Transverse colon (tissue), 4 donors: Measurements from ENCODE around the gene PLEKHA1. TPM values are rescaled to one million over a fixed set of nuclear protein-coding genes. Genes with fewer than 3 reads are reported as not detected.

Source experiments
- DNase-seq: peaks from one replicate; pipeline ENCODE4 v3.0.0-alpha.2; 2019
- H3K27ac ChIP-seq, 4 donors: fragments of 200-600 bp; sonication (generic); 2 replicates each; pipeline ENCODE4 v1.5.1; 2016 to 2018; ENCODE audit warnings: inconsistent platforms in 4 of 4
- H3K27me3 ChIP-seq: fragments of 200-600 bp; sonication (generic); 2 replicates; pipeline ENCODE4 v1.5.1; 2017; ENCODE audit warnings: inconsistent platforms
- H3K36me3 ChIP-seq, 4 donors: fragments of 200-600 bp; sonication (generic); 2 replicates each; pipeline ENCODE4 v1.5.1; 2017 to 2019; ENCODE audit warnings: inconsistent platforms in 4 of 4
- H3K4me1 ChIP-seq, 4 donors: fragments of 200-600 bp; sonication (generic); 2 replicates each; pipeline ENCODE4 v1.5.1; 2017 to 2020; ENCODE audit warnings: inconsistent platforms in 4 of 4
- H3K4me3 ChIP-seq, 4 donors: fragments of 200-600 bp; sonication (generic); 1 replicate in 1 of 4; 2 replicates in 3 of 4; pipeline versions ENCODE4 v1.5.1 to v1.6.1; 2017 to 2019; ENCODE audit warnings: inconsistent platforms in 4 of 4
- H3K9me3 ChIP-seq, 2 donors: fragments of 200-600 bp; sonication (generic); 2 replicates each; pipeline ENCODE4 v1.5.1; 2017 to 2019; ENCODE audit warnings: inconsistent platforms in 2 of 2
- EP300 ChIP-seq: sonication (generic); formaldehyde crosslinking; IDR thresholded peaks from one replicate; pipeline ENCODE4 v1.6.1; 2017; ENCODE audit warnings: antibody characterized with exemption, low read depth
- POLR2A ChIP-seq: fragments of 450-650 bp; IDR thresholded peaks from one replicate; pipeline ENCODE4 v1.6.1; 2016; ENCODE audit warnings: antibody characterized with exemption, mild to moderate bottlenecking, moderate library complexity
- POLR2AphosphoS5 ChIP-seq, 3 donors: sonication (generic); formaldehyde crosslinking; IDR thresholded peaks; one replicate each; pipeline ENCODE4 v1.6.1; 2016; ENCODE audit warnings: antibody characterized with exemption in 3 of 3
- WGBS, 2 donors: methylation state at CpG; one replicate each; pipeline ENCODE4 v1.1.5; 2018; ENCODE audit warnings: low coverage in 1 of 2; 5-methylcytosine and 5-hydroxymethylcytosine counted together
- in situ Hi-C, 4 donors: fragments of 200-750 bp; cut with MboI; loops; one replicate each; pipeline versions ENCODE4 v1.15.0 to v1.15.1; 2017; ENCODE audit warnings: low sequenced_read_pairs in 3 of 4, low pct_ligation_motif_present in 1 of 4, low pct_unique_long_range_greater_than_20kb in 1 of 4
- intact Hi-C: fragments of 100-400 bp; cut with DNase I; formaldehyde crosslinking; loops from one replicate; pipeline ENCODE4 v1.15.1; 2023; ENCODE audit warnings: low total_unique reads
- total RNA-seq, 4 donors: library from RNA; depleted of rRNA; stranded (reverse); fragments of >200 nt; gene quantifications; one replicate each; pipeline ENCODE4 v1.1.0, GENCODE V29; 2016
- TF ChIP-seq, protein P1 (sequence below), 5 experiments: fragments of 200-600 bp in 3 of 5; fragments of 450-650 bp in 2 of 5; sonication (generic) in 3 of 5; IDR thresholded peaks; 1 replicate in 2 of 5; 2 replicates in 3 of 5; pipeline ENCODE4 v1.5.1; 2016 to 2017; ENCODE audit warnings: antibody characterized with exemption in 5 of 5, inconsistent platforms in 3 of 5, mild to moderate bottlenecking in 2 of 5, moderate library complexity in 1 of 5

Gene PLEKHA1
- total RNA-seq, 4 donors from 2014 or later = 10.7 to 40.3 (median 28.9) TPM

DNA sequence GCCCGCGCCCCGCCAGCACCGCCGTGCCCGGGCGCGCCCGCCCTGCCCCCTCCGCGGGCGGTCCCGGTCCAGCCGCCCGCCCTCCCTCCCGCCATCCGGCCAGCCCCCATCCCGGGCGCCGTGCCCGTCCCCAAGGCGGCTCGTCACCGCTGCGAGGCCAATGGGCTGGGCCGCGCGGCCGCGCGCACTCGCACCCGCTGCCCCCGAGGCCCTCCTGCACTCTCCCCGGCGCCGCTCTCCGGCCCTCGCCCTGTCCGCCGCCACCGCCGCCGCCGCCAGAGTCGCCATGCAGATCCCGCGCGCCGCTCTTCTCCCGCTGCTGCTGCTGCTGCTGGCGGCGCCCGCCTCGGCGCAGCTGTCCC lies 86.8 kb downstream of the PLEKHA1 start, which contains the start of gene HTRA1:
TSS of gene HTRA1 (plus strand) at position 187 of the 362 bp plus-strand sequence. CDS start at position 287, 100 bp downstream.
- WGBS, 2 donors = 9% methylated on average over 23 of the region's 56 CpGs; no CpG with 5 or more reads in 1 of the 2 donors
- Histone ChIP-seq H3K4me3 (peak within 1 kb of the TSS; percentile 42 to 75 (median 56)), H3K27me3 (peaks cover 75% of the 10 kb centered on the region), H3K27ac (peak within 1 kb of the TSS; percentile 68 to 85 (median 76)), H3K4me1 (peaks cover 0 to 29% (median 19%) of the 10 kb centered on the region in 4 donors), H3K36me3 (no peaks in the 10 kb centered on the region), H3K9me3 (no peaks in the 10 kb centered on the region)
- in situ Hi-C loops = no loop called here
- intact Hi-C loops = no loop called here
- DNase-seq = peak; percentile 52
- TF ChIP-seq POLR2AphosphoS5 (IDR thresholded peaks at IDR 0.05) = peak in 2 of 3 donors; percentile 31 to 58
- no peak for TF ChIP-seq EP300

DNA sequence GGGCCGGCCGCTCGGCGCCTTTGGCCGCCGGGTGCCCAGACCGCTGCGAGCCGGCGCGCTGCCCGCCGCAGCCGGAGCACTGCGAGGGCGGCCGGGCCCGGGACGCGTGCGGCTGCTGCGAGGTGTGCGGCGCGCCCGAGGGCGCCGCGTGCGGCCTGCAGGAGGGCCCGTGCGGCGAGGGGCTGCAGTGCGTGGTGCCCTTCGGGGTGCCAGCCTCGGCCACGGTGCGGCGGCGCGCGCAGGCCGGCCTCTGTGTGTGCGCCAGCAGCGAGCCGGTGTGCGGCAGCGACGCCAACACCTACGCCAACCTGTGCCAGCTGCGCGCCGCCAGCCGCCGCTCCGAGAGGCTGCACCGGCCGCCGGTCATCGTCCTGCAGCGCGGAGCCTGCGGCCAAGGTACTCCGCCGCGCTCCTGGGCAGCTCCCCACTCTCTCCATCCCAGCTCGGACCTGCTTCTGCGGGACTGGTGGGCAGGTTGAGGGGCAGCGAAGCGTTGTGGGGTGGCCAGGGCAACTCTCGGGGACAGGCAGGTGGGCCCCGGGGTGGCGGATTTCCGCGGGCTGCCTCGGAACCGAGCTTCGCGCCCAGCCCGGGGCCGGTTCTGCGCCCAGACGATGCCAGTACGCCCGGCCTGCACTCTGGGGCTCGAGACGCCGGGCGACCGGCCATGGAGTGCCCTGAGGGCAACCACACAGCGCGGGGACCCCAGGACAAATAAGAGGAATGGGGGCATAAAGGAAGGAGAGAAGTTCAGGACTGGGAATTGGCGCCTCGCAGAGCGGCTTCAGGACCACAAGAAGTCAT lies 87.4 kb downstream of the PLEKHA1 start:
- no peaks in the 10 kb centered on the region for H3K36me3 ChIP-seq
- H3K4me3 ChIP-seq = peak overlapping the region; percentile 42 to 75 (median 56)
- no peaks in the 10 kb centered on the region for H3K9me3 ChIP-seq
- no peak for TF ChIP-seq POLR2AphosphoS5 (IDR thresholded peaks at IDR 0.05)
- no peak for TF ChIP-seq EP300
- no peak for TF ChIP-seq POLR2A
- TF ChIP-seq, protein P1, sequence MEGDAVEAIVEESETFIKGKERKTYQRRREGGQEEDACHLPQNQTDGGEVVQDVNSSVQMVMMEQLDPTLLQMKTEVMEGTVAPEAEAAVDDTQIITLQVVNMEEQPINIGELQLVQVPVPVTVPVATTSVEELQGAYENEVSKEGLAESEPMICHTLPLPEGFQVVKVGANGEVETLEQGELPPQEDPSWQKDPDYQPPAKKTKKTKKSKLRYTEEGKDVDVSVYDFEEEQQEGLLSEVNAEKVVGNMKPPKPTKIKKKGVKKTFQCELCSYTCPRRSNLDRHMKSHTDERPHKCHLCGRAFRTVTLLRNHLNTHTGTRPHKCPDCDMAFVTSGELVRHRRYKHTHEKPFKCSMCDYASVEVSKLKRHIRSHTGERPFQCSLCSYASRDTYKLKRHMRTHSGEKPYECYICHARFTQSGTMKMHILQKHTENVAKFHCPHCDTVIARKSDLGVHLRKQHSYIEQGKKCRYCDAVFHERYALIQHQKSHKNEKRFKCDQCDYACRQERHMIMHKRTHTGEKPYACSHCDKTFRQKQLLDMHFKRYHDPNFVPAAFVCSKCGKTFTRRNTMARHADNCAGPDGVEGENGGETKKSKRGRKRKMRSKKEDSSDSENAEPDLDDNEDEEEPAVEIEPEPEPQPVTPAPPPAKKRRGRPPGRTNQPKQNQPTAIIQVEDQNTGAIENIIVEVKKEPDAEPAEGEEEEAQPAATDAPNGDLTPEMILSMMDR (IDR thresholded peaks at IDR 0.05) = no peak
- intact Hi-C loops (no loop called here), in situ Hi-C loops (no loop called here)
- H3K27me3 ChIP-seq = peaks cover 75% of the 10 kb centered on the region
- no peak for DNase-seq
- H3K4me1 ChIP-seq = peaks cover 0 to 29% (median 19%) of the 10 kb centered on the region in 4 donors
- peak overlapping the region; percentile 68 to 85 (median 76) for H3K27ac ChIP-seq
- 0 to 17% methylated on average over 3 to 56 of the region's 95 CpGs for WGBS, 2 donors

DNA sequence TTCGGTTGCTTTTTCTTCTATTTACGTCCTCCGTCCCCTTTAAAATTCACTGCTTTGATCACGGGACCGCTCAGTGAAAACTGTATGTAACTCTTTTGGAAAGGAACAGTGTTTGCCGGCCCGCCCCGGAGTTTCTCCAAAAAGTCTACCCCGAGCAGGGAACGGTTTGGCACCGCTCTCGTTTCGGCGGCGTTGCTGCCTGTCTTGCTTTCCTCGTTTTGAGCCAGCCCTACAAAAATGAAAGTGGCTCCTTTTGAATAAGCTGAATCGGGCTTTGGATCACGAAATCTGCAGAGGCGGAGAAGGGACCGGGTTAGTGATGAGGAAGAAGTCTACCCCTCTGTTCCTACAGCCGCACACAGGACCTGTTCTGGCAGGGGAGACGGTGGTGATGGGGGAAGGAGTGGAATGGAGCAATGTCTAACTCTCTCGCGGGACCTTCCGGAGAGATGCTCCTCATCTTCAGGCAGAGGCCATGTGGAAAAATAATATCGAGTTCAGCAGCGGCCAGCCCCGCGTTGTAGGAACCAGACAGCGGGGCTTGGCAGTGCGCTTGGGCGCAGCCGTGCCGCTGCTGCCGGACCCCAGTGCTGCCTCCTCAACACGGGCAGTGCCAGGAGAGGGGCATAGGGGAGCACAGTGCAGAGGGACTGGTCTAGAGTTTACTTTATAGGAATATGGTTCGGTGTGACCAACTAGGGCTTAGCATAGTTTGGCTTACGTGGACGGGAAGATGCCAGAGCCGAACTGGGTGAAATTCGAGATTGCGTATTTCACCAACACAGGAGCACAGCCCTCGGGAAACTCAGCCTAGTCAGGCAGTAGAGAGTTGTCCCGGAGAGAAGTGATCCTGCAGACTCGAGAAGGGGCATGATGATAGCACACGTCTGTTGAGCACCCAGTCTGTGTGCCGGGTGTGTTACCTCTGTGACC lies 88.3 kb downstream of the PLEKHA1 start:
- intact Hi-C loops = no loop called here
- 3 to 20% methylated on average over 6 to 46 of the region's 47 CpGs for WGBS, 2 donors
- Histone ChIP-seq H3K4me3 (peak overlapping the region; percentile 42 to 75 (median 56)), H3K27ac (peak overlapping the region; percentile 68 to 85 (median 76)), H3K4me1 (peaks cover 0 to 29% (median 19%) of the 10 kb centered on the region in 4 donors), H3K27me3 (peaks cover 72% of the 10 kb centered on the region), H3K36me3 (no peaks in the 10 kb centered on the region), H3K9me3 (no peaks in the 10 kb centered on the region)
- no peak for DNase-seq
- TF ChIP-seq POLR2AphosphoS5 (IDR thresholded peaks at IDR 0.05) (no peak), POLR2A (no peak), EP300 (no peak)
- TF ChIP-seq, protein P1 (IDR thresholded peaks at IDR 0.05) = no peak
- in situ Hi-C loops = no loop called here

DNA sequence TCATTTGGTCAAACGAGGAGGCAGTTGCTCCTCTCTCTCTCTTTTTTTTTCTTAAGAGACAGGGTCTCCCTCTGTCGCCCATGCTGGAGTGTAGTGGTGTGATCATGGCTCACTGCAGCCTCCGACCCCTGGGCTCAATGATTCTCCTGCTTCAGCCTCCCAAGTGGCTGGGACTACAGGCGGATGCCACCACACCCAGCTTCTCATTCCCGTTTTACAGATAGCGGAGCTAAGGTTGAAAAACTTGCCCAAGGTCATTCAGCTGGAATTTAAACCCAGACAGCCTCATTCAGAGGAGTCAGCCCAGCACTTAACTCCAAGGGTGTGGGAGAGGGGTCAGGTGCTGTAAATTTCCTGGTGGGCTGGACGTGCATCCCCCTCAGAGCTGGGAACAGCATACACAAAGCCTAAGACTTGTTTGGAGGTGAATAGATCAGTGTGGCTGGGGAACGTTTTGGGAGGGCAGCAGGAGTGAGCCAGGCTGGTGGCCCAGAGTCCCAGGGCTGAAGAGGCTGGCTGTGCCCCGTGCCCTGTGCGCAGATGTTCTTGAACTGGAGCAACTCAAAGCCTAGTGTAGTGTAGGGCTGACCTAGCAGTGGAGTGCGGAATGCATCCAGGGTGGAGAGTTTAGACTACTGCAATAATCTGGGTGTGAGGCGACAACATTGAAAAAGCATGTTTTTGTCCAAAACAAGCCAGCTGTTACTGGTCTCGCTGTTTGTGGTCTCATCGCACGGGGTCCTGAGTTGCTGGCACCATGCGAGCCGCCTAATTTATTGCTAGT lies 89.2 kb downstream of the PLEKHA1 start:
- H3K9me3 ChIP-seq = no peaks in the 10 kb centered on the region
- peak overlapping the region in 3 of 4 donors; percentile 42 to 65 (median 47) for H3K4me3 ChIP-seq
- TF ChIP-seq EP300 (no peak), POLR2A (no peak), POLR2AphosphoS5 (IDR thresholded peaks at IDR 0.05) (no peak)
- TF ChIP-seq, protein P1 (IDR thresholded peaks at IDR 0.05) = no peak
- H3K27me3 ChIP-seq = peaks cover 64% of the 10 kb centered on the region
- H3K4me1 ChIP-seq = peaks cover 0 to 29% (median 19%) of the 10 kb centered on the region in 4 donors
- in situ Hi-C loops = no loop called here
- no peaks in the 10 kb centered on the region for H3K36me3 ChIP-seq
- intact Hi-C loops = no loop called here
- peak overlapping the region in 1 of 4 donors; percentile 85 for H3K27ac ChIP-seq
- WGBS, 2 donors = 44 to 62% methylated on average over 4 to 17 of the region's 17 CpGs
- DNase-seq = no peak
